HepG2 (cell line): ENCODE measurements around the gene MEAF6. TPM values are rescaled to one million over a fixed set of nuclear protein-coding genes. Genes with fewer than 3 reads are reported as not detected.

Experiments
- AHDC1 ChIP-seq: sonication (generic); formaldehyde crosslinking; IDR thresholded peaks from 2 replicates; pipeline ENCODE4 v1.5.1; 2020; ENCODE audit warnings: mild to moderate bottlenecking, missing genetic modification reagents, borderline replicate concordance
- BCL6 ChIP-seq: IDR thresholded peaks from 2 replicates; pipeline ENCODE4 v1.6.1; 2016; ENCODE audit warnings: missing genetic modification reagents, missing compliant biosample characterization
- BRF2 ChIP-seq: sonication (generic); formaldehyde crosslinking; IDR thresholded peaks from 2 replicates; pipeline ENCODE4 v1.8.1; 2022; ENCODE audit warnings: mild to moderate bottlenecking, missing genetic modification reagents
- DMAP1 ChIP-seq: IDR thresholded peaks from 2 replicates; pipeline ENCODE4 v1.6.1; 2016
- NBN ChIP-seq: fragments of 450-650 bp; conservative IDR thresholded peaks from 2 replicates; pipeline ENCODE4 v1.6.1; 2017
- PAX8 ChIP-seq: sonication (generic); formaldehyde crosslinking; IDR thresholded peaks from 2 replicates; pipeline ENCODE4 v1.8.0; 2022; ENCODE audit warnings: mild to moderate bottlenecking, missing genetic modification reagents, borderline replicate concordance
- PRMT3 ChIP-seq: sonication (generic); formaldehyde crosslinking; IDR thresholded peaks from 2 replicates; pipeline ENCODE4 v1.8.1; 2022; ENCODE audit warnings: low read depth, mild to moderate bottlenecking, moderate library complexity, missing genetic modification reagents, borderline replicate concordance
- SCMH1 ChIP-seq: sonication (generic); formaldehyde crosslinking; IDR thresholded peaks from 2 replicates; pipeline ENCODE4 v1.9.0; 2021; ENCODE audit warnings: missing genetic modification reagents, mild to moderate bottlenecking, borderline replicate concordance
- SIX4 ChIP-seq: sonication (generic); formaldehyde crosslinking; IDR thresholded peaks from 2 replicates; pipeline ENCODE4 v1.4.0; 2020; ENCODE audit warnings: missing genetic modification reagents
- SMARCC2 ChIP-seq: fragments of 450-650 bp; IDR thresholded peaks from 2 replicates; pipeline ENCODE4 v1.6.1; 2017; ENCODE audit warnings: antibody characterized with exemption, mild to moderate bottlenecking
- SRSF4 ChIP-seq: fragments of 200-400 bp; formaldehyde crosslinking; IDR thresholded peaks from one replicate; pipeline ENCODE4 v1.6.1; 2018; ENCODE audit warnings: mild to moderate bottlenecking, low read depth, low read length, moderate library complexity; ENCODE audit not compliant: poor library complexity, severe bottlenecking
- SRSF9 ChIP-seq: fragments of 200-400 bp; formaldehyde crosslinking; IDR thresholded peaks from 2 replicates; pipeline ENCODE4 v1.6.1; 2018; ENCODE audit warnings: borderline replicate concordance, mild to moderate bottlenecking, low read depth, low read length; ENCODE audit not compliant: insufficient read depth, poor library complexity, severe bottlenecking
- SRY ChIP-seq: sonication (generic); formaldehyde crosslinking; IDR thresholded peaks from 2 replicates; pipeline ENCODE4 v1.8.0; 2022; ENCODE audit warnings: mild to moderate bottlenecking, missing genetic modification reagents
- TAF15 ChIP-seq: fragments of 200-400 bp; formaldehyde crosslinking; IDR thresholded peaks from one replicate; pipeline ENCODE4 v1.6.1; 2018; ENCODE audit warnings: mild to moderate bottlenecking, low read depth, low read length; ENCODE audit not compliant: poor library complexity, severe bottlenecking
- ZNF136 ChIP-seq: sonication (generic); formaldehyde crosslinking; IDR thresholded peaks from 2 replicates; pipeline ENCODE4 v1.8.1; 2022; ENCODE audit warnings: low read depth, mild to moderate bottlenecking, moderate library complexity, missing genetic modification reagents
- ZNF20 ChIP-seq: sonication (generic); formaldehyde crosslinking; IDR thresholded peaks from 2 replicates; pipeline ENCODE4 v1.4.0; 2020; ENCODE audit warnings: mild to moderate bottlenecking, moderate library complexity, missing genetic modification reagents
- ZNF335 ChIP-seq: sonication (generic); formaldehyde crosslinking; IDR thresholded peaks from 2 replicates; pipeline ENCODE4 v1.4.0; 2020; ENCODE audit warnings: missing genetic modification reagents
- ZNF468 ChIP-seq: sonication (generic); formaldehyde crosslinking; IDR thresholded peaks from 2 replicates; pipeline ENCODE4 v1.8.0; 2022; ENCODE audit warnings: mild to moderate bottlenecking, moderate library complexity, missing genetic modification reagents
- ZNF570 ChIP-seq: sonication (generic); formaldehyde crosslinking; IDR thresholded peaks from 2 replicates; pipeline ENCODE4 v1.4.0; 2020; ENCODE audit warnings: mild to moderate bottlenecking, missing genetic modification reagents, borderline replicate concordance
- ZNF580 ChIP-seq: IDR thresholded peaks from 2 replicates; pipeline ENCODE4 v1.6.1; 2016; ENCODE audit warnings: low read depth, borderline replicate concordance
- ZNF772 ChIP-seq: sonication (generic); formaldehyde crosslinking; IDR thresholded peaks from 2 replicates; pipeline ENCODE4 v1.5.0; 2020; ENCODE audit warnings: mild to moderate bottlenecking, missing genetic modification reagents
- ZNF775 ChIP-seq: sonication (generic); formaldehyde crosslinking; IDR thresholded peaks from 2 replicates; pipeline ENCODE4 v1.4.0; 2020; ENCODE audit warnings: missing genetic modification reagents, mild to moderate bottlenecking, moderate library complexity, borderline replicate concordance
- ZSCAN25 ChIP-seq: sonication (generic); formaldehyde crosslinking; IDR thresholded peaks from 2 replicates; pipeline ENCODE4 v1.8.0; 2022; ENCODE audit warnings: mild to moderate bottlenecking, missing genetic modification reagents
- polyA plus RNA-seq, 8 experiments: library from polyadenylated mRNA; depleted of rRNA in 3 of 8; stranded (reverse) in 7 of 8; unstranded in 1 of 8; fragments of >200 nt; fragmentation: Illumina TruSeq in 4 of 8; extraction: Trizol in 4 of 8; gene quantifications; 2 replicates each; pipeline versions ENCODE4 v1.2.1 to v1.2.3, GENCODE V29; 2011 to 2016; ENCODE audit warnings: low read depth in 4 of 8, missing spikeins in 1 of 8, mixed read lengths in 1 of 8; ENCODE audit not compliant: insufficient read depth in 1 of 8
- total RNA-seq, 5 experiments: library from RNA; depleted of rRNA; stranded (reverse); fragments of >200 nt; fragmentation: Illumina TruSeq; extraction: Trizol; gene quantifications; 2 replicates each; pipeline ENCODE4 v1.2.3, GENCODE V29; 2016; ENCODE audit warnings: low read depth in 1 of 5

Gene MEAF6
- total and polyA plus RNA-seq, 2 of the 13 experiments (the other 11 are each of a cell fraction or from before 2014, with no cell fraction given) = 29.5 to 45.6 TPM

GRCh38 chr1:37514350-37515184 lies at the start of gene MEAF6 (continued):
- TF ChIP-seq ZNF136 (CRISPR knock-in tag) = no peak
- no peak for TF ChIP-seq SRSF4
- peak; percentile 71 for TF ChIP-seq BCL6 (CRISPR knock-in tag)
- 0 out of 2 replicates have a peak, but pooled peaks have one; percentile 54 for TF ChIP-seq BRF2 (CRISPR knock-in tag)
- TF ChIP-seq ZSCAN25 = no peak
- no peak for TF ChIP-seq ZNF20 (CRISPR knock-in tag)
- no peak for TF ChIP-seq SIX4 (CRISPR knock-in tag)
- TF ChIP-seq AHDC1 (CRISPR knock-in tag) = peak; percentile 69; the same call in 1 of the 2 replicates
- no peak for TF ChIP-seq TAF15
- peak; percentile 46; the same call in 1 of the 2 replicates for TF ChIP-seq ZNF772 (CRISPR knock-in tag)
- peak; percentile 71; the same call in 1 of the 2 replicates for TF ChIP-seq SRY (CRISPR knock-in tag)
- no peak for TF ChIP-seq SRSF9
- TF ChIP-seq SMARCC2 = no peak
- TF ChIP-seq NBN = no peak
- no peak for TF ChIP-seq ZNF468 (CRISPR knock-in tag)
- TF ChIP-seq PRMT3 (CRISPR knock-in tag) = no peak
- TF ChIP-seq DMAP1 = peak; percentile 85
- no peak for TF ChIP-seq SCMH1
- peak; percentile 72; the same call in 1 of the 2 replicates for TF ChIP-seq ZNF580
- no peak for TF ChIP-seq ZNF775 (CRISPR knock-in tag)
- TF ChIP-seq ZNF335 (CRISPR knock-in tag) = peak; percentile 56; the same call in 1 of the 2 replicates
- no peak for TF ChIP-seq PAX8 (CRISPR knock-in tag)
- no peak for TF ChIP-seq ZNF570
